Adrenal gland (tissue), 12 donors: ENCODE measurements around the gene RNF151. TPM values are rescaled to one million over a fixed set of nuclear protein-coding genes. Genes with fewer than 3 reads are reported as not detected.
A peak's percentile ranks its signal among the peaks of the same experiment; 100 is the strongest.

Experiments used
- DNase-seq, 7 donors: peaks; one replicate each; pipeline ENCODE4 v3.0.0-alpha.2; 2019 to 2020
- H3K27ac ChIP-seq, 5 donors: fragments of 200-600 bp; sonication (generic) in 4 of 5; 1 replicate in 3 of 5; 2 replicates in 2 of 5; pipeline versions ENCODE4 v1.5.1 to v1.8.0; 2016 to 2020; ENCODE audit warnings: mild to moderate bottlenecking in 1 of 5
- H3K27me3 ChIP-seq: fragments of 200-600 bp; 2 replicates; pipeline ENCODE4 v1.8.0; 2021
- H3K36me3 ChIP-seq, 2 donors: fragments of 200-600 bp; replicated peaks in 1 of 2; 1 replicate in 1 of 2; 2 replicates in 1 of 2; pipeline versions ENCODE4 v1.5.1 to v1.8.0; 2018 to 2022
- H3K4me1 ChIP-seq, 2 donors: fragments of 200-600 bp; replicated peaks in 1 of 2; 1 replicate in 1 of 2; 2 replicates in 1 of 2; pipeline versions ENCODE4 v1.5.1 to v1.8.0; 2018 to 2021
- H3K4me3 ChIP-seq, 4 donors: fragments of 200-600 bp; sonication (generic) in 3 of 4; one replicate each; pipeline ENCODE4 v1.5.1; 2016 to 2018
- H3K9me3 ChIP-seq, 3 donors: fragments of 200-600 bp; sonication (generic) in 1 of 3; replicated peaks in 1 of 3; 1 replicate in 2 of 3; 2 replicates in 1 of 3; pipeline versions ENCODE4 v1.5.1 to v1.8.0; 2016 to 2021
- POLR2A ChIP-seq, 2 donors: fragments of 450-650 bp; IDR thresholded peaks; one replicate each; pipeline ENCODE4 v1.6.1; 2017; ENCODE audit warnings: antibody characterized with exemption in 2 of 2, mild to moderate bottlenecking in 2 of 2, moderate library complexity in 1 of 2
- WGBS, 4 donors: extraction: QIAGEN DNeasy Blood & Tissue Kit in 2 of 4; methylation state at CpG; one replicate each; pipeline versions ENCODE4 v1.1.5 to v1.1.7; 2013 to 2017; 5-methylcytosine and 5-hydroxymethylcytosine counted together
- intact Hi-C, 2 donors: fragments of 100-400 bp; cut with DNase I; formaldehyde crosslinking; loops; one replicate each; pipeline versions ENCODE4 v1.14.1 to v1.15.0; 2022 to 2023
- polyA plus RNA-seq, 3 donors: library from polyadenylated mRNA; stranded (reverse); fragments of 200-250 nt in 2 of 3; fragments of 350-450 nt in 1 of 3; fragmentation: Illumina TruSeq in 1 of 3; extraction: RNeasy Lipid Tissue Mini Kit (QIAGEN cat#74804) in 1 of 3; gene quantifications; one replicate each; pipeline ENCODE4 v1.2.3, GENCODE V29; 2013 to 2014
- total RNA-seq, 9 donors: library from RNA; depleted of rRNA in 4 of 9; stranded (reverse); fragments of >200 nt in 4 of 9; fragments of 120-200 nt in 1 of 9; fragmentation: NEBNext Ultra II Directional in 1 of 9; extraction: Animal tissue kit (Norgen Biotek cat#: 25700) in 1 of 9; gene quantifications; one replicate each; pipeline versions ENCODE4 v1.1.0 to v1.2.4, GENCODE V29; 2013 to 2023
- TF ChIP-seq, protein P1 (sequence below), 6 experiments: fragments of 450-650 bp in 4 of 6; fragments of 200-600 bp in 2 of 6; sonication (generic) in 1 of 6; IDR thresholded peaks; 1 replicate in 5 of 6; 2 replicates in 1 of 6; pipeline versions ENCODE4 v1.5.1 to v1.8.0; 2016 to 2021; ENCODE audit warnings: antibody characterized with exemption in 6 of 6, mild to moderate bottlenecking in 2 of 6, moderate library complexity in 1 of 6
- donor health status: healthy with polysubstance abuse.
- donor health status: Bipolar disorder and iron deficiency.
- donor health status: DM: yes; HTN: yes; CAD: no.
- donor health status: DM: no; HTN: no; CAD: no.
- donor health status: DM: no; HTN: no; CAD: no.
- donor health status: DM: yes; HTN: yes; CAD: no.

The RNF151 gene
- total and polyA plus RNA-seq, 12 donors = 0.20 to 0.64 (median 0.47) TPM; not detected in 9

DNA sequence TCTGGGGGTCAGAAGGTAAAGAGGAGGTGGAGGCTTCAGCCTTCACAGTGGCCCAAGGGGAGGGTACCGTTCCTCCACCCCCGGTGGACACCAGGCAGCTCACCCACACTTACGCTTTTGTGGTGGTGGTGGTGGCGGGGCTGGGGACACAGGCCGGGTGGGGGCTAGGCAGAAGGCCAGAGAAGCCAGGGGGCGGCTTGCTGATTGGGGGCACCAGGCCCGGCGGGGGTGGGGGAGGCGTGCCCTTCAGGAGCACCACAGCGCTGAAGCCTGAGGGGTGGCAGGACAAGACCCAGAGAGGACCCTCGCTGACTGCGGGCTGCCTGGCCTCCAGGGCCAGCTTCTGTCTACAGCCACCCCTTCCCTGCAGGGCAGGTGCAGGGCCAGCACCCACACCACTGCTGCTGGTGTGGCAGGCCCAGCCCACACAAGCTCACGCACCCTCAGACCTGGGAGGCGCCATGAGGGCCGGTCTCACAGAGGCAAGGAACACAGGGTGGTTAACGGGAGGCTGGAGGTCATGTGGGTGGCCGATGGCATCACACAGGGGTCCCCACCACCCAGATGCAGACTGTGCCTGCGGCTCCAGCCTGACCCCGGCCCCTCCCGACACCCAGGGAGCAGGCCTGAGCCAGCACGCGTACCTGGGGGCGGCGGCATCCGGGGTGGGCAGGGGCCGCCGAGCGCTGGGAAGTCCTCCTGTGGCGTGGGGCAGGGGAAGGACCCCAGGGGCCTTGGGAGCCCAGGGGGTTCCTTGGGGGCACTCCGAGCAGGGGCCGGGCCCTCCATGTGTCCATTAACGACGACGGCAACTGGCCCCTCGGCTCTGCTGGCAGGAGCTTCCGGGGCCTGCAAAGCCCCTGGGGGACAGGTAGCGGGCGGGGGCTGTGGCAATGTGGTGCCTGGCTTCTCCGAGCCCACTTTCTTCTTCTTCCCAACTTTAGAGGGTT lies 32.5 kb downstream of the RNF151 start:
- 93 to 94% (median 94%) methylated on average over 7 to 39 of the region's 39 CpGs for WGBS, 4 donors
- Histone ChIP-seq H3K4me3 (no peak overlapping the region), H3K27me3 (no peaks in the 10 kb centered on the region), H3K36me3 (peaks cover 0 to 57% of the 10 kb centered on the region in 2 donors), H3K9me3 (no peaks in the 10 kb centered on the region), H3K27ac (peak overlapping the region in 1 of 5 donors; percentile 76), H3K4me1 (peaks cover 0 to 28% of the 10 kb centered on the region in 2 donors)
- no peak for DNase-seq
- TF ChIP-seq POLR2A (IDR thresholded peaks at IDR 0.05) = no peak
- TF ChIP-seq, protein P1, sequence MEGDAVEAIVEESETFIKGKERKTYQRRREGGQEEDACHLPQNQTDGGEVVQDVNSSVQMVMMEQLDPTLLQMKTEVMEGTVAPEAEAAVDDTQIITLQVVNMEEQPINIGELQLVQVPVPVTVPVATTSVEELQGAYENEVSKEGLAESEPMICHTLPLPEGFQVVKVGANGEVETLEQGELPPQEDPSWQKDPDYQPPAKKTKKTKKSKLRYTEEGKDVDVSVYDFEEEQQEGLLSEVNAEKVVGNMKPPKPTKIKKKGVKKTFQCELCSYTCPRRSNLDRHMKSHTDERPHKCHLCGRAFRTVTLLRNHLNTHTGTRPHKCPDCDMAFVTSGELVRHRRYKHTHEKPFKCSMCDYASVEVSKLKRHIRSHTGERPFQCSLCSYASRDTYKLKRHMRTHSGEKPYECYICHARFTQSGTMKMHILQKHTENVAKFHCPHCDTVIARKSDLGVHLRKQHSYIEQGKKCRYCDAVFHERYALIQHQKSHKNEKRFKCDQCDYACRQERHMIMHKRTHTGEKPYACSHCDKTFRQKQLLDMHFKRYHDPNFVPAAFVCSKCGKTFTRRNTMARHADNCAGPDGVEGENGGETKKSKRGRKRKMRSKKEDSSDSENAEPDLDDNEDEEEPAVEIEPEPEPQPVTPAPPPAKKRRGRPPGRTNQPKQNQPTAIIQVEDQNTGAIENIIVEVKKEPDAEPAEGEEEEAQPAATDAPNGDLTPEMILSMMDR (IDR thresholded peaks at IDR 0.05) = no peak
- intact Hi-C loops = no loop called here

DNA sequence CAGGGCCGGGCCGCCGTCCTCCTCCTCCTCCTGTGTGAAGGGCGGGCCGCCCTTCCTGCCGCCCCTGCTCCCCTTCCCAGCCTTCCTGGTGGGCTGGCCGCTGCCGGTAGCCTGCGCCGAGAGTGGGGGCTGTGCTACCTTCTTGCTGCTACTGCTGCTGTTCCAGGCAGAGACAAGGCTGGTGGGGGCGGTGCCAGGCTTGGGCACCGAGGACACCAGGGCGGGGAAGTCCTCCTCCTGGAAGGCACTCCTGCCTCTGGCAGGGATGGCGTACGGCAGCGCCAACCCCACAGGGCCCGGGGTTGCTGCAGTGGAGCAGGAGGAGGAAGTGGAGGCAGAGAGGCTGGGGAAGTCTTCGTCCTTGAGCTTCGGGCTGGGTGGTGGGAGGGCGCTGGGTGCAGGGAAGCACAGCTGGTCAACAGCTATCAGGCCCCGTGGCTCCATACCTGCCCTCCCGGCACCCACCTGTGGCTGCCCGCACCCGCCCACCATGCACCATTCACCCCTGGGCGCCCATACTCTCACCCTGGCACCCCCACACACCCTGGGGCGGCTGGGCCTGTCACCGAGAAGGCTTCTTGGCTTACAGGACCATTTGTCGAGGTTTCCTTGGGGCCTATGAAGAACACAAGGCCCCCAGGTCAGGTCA lies 33.3 kb downstream of the RNF151 start:
- H3K27ac ChIP-seq = peak overlapping the region in 1 of 5 donors; percentile 76
- H3K4me1 ChIP-seq = peaks cover 0 to 36% of the 10 kb centered on the region in 2 donors
- intact Hi-C loops = no loop called here
- no peak overlapping the region for H3K4me3 ChIP-seq
- no peaks in the 10 kb centered on the region for H3K27me3 ChIP-seq
- WGBS, 4 donors = 82 to 90% (median 89%) methylated on average over 16 to 28 of the region's 28 CpGs
- no peak for DNase-seq
- TF ChIP-seq, protein P1 (IDR thresholded peaks at IDR 0.05) = no peak
- TF ChIP-seq POLR2A (IDR thresholded peaks at IDR 0.05) = no peak
- no peaks in the 10 kb centered on the region for H3K9me3 ChIP-seq
- peaks cover 0 to 57% of the 10 kb centered on the region in 2 donors for H3K36me3 ChIP-seq

DNA sequence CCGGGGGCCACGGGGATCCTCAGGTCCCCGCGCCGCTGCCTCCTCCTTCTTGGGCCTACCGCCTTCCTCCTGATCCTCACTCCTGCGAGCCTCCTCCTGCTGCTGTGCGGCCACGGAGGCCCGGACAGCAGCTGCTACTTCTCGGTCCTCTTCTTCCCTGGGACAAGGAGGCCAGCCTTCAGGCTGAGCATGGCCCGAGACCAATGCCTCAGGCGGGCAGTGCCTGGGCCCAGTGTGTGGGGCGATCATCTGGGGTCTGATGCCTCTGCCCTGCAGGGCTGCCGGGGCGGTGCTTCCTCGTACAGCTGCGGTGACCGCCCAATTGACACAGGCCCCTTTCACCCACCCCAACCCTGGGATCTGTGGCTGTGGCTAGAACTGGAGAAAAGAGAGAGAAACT lies 34.4 kb downstream of the RNF151 start:
- peaks cover 0 to 57% of the 10 kb centered on the region in 2 donors for H3K36me3 ChIP-seq
- intact Hi-C loops = no loop called here
- H3K9me3 ChIP-seq = no peaks in the 10 kb centered on the region
- TF ChIP-seq, protein P1 (IDR thresholded peaks at IDR 0.05) = no peak
- no peak for TF ChIP-seq POLR2A (IDR thresholded peaks at IDR 0.05)
- H3K27ac ChIP-seq = no peak overlapping the region
- H3K4me1 ChIP-seq = peaks cover 0 to 43% of the 10 kb centered on the region in 2 donors
- 92 to 95% (median 95%) methylated on average over 7 to 19 of the region's 19 CpGs for WGBS, 4 donors
- DNase-seq = no peak
- H3K4me3 ChIP-seq = no peak overlapping the region
- no peaks in the 10 kb centered on the region for H3K27me3 ChIP-seq
